IMR-90 (cell line): ENCODE data around the gene MS4A10.

ENCODE experiments used
- BHLHE40 ChIP-seq: fragments of 150-350 bp; IDR thresholded peaks from 2 replicates; pipeline ENCODE4 v1.6.1; 2016; ENCODE audit warnings: mild to moderate bottlenecking, low read depth, low read length
- MAFK ChIP-seq: IDR thresholded peaks from 2 replicates; pipeline ENCODE4 v1.6.1; 2012; ENCODE audit warnings: low read depth, low read length, improper control_type of control experiment
- POLR2A ChIP-seq: IDR thresholded peaks from 2 replicates; pipeline ENCODE4 v1.6.1; 2012; ENCODE audit warnings: mild to moderate bottlenecking, low read depth, low read length
- RAD21 ChIP-seq: IDR thresholded peaks from 2 replicates; pipeline ENCODE4 v1.6.1; 2012; ENCODE audit warnings: low read length, improper control_type of control experiment
- RCOR1 ChIP-seq: IDR thresholded peaks from 2 replicates; pipeline ENCODE4 v1.6.1; 2012; ENCODE audit warnings: mild to moderate bottlenecking, low read length, improper control_type of control experiment; ENCODE audit not compliant: insufficient replicate concordance
- RFX5 ChIP-seq: IDR thresholded peaks from 2 replicates; pipeline ENCODE4 v1.8.0; 2012; ENCODE audit warnings: low read depth, mild to moderate bottlenecking, low read length, moderate library complexity
- SMC3 ChIP-seq: fragments of 150-350 bp; IDR thresholded peaks from 2 replicates; pipeline ENCODE4 v1.6.1; 2016; ENCODE audit warnings: low read depth, mild to moderate bottlenecking, antibody characterized with exemption, low read length, moderate library complexity
- TF ChIP-seq, protein P1 (sequence below): conservative IDR thresholded peaks from 2 replicates; pipeline ENCODE4 v1.5.1; 2012; ENCODE audit warnings: mild to moderate bottlenecking, low read depth, low read length, improper control_type of control experiment
- TF ChIP-seq, protein P2 (sequence below): fragments of 150-350 bp; IDR thresholded peaks from 2 replicates; pipeline ENCODE4 v1.6.1; 2017; ENCODE audit warnings: mild to moderate bottlenecking, antibody characterized with exemption, low read length, low read depth
- TF ChIP-seq, protein P3 (sequence below): fragments of 150-350 bp; IDR thresholded peaks from 2 replicates; pipeline ENCODE4 v1.6.1; 2016; ENCODE audit warnings: low read depth, mild to moderate bottlenecking, low read length, moderate library complexity, borderline replicate concordance

DNA sequence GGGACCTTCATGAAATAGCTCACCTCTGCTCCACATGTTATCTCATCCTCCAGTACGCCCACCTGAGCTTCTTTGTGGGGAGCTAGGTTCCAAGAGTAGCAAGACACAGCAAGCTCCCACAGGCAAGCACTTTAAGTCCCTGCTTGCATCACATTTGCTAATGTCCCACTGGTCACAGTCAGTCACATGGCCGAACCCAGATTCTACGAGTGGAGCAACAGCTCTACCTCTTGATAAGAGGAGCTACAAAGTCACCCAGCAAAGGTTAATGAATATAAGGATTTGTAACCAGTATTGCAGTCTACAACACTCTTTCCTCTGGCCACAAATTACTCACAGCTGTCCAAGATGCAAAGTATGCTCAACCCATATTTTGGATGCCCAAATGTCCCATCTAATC lies 43.7 kb upstream of the MS4A10 start:
- TF ChIP-seq, protein P1, sequence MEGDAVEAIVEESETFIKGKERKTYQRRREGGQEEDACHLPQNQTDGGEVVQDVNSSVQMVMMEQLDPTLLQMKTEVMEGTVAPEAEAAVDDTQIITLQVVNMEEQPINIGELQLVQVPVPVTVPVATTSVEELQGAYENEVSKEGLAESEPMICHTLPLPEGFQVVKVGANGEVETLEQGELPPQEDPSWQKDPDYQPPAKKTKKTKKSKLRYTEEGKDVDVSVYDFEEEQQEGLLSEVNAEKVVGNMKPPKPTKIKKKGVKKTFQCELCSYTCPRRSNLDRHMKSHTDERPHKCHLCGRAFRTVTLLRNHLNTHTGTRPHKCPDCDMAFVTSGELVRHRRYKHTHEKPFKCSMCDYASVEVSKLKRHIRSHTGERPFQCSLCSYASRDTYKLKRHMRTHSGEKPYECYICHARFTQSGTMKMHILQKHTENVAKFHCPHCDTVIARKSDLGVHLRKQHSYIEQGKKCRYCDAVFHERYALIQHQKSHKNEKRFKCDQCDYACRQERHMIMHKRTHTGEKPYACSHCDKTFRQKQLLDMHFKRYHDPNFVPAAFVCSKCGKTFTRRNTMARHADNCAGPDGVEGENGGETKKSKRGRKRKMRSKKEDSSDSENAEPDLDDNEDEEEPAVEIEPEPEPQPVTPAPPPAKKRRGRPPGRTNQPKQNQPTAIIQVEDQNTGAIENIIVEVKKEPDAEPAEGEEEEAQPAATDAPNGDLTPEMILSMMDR, result no peak
- no peak for TF ChIP-seq POLR2A
- TF ChIP-seq, protein P2, sequence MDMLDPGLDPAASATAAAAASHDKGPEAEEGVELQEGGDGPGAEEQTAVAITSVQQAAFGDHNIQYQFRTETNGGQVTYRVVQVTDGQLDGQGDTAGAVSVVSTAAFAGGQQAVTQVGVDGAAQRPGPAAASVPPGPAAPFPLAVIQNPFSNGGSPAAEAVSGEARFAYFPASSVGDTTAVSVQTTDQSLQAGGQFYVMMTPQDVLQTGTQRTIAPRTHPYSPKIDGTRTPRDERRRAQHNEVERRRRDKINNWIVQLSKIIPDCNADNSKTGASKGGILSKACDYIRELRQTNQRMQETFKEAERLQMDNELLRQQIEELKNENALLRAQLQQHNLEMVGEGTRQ, result no peak
- TF ChIP-seq RCOR1, result no peak
- TF ChIP-seq BHLHE40, result no peak
- no peak for TF ChIP-seq SMC3
- TF ChIP-seq RFX5, result no peak
- no peak for TF ChIP-seq MAFK
- no peak for TF ChIP-seq RAD21
- TF ChIP-seq, protein P3, sequence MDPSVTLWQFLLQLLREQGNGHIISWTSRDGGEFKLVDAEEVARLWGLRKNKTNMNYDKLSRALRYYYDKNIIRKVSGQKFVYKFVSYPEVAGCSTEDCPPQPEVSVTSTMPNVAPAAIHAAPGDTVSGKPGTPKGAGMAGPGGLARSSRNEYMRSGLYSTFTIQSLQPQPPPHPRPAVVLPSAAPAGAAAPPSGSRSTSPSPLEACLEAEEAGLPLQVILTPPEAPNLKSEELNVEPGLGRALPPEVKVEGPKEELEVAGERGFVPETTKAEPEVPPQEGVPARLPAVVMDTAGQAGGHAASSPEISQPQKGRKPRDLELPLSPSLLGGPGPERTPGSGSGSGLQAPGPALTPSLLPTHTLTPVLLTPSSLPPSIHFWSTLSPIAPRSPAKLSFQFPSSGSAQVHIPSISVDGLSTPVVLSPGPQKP, result no peak
